GM18505 (cell line): Measurements from ENCODE around the gene MMGT1.
"Not testable (repeated sequence)": the region's sequence is repeated elsewhere in the genome, so short reads cannot be mapped to it uniquely, and the experiment has no call there.

Experiments
- ATAC-seq: cut with Tn5 transposase; IDR thresholded peaks from one replicate; pipeline ENCODE4 v1.9.1; 2021; ENCODE audit not compliant: unreplicated experiment
- POLR2A ChIP-seq: IDR thresholded peaks from 4 replicates; pipeline ENCODE4 v1.6.1; 2011; ENCODE audit warnings: borderline replicate concordance; ENCODE audit not compliant: insufficient read depth, insufficient read length; ENCODE audit errors: extremely low read depth

MMGT1 gene

DNA sequence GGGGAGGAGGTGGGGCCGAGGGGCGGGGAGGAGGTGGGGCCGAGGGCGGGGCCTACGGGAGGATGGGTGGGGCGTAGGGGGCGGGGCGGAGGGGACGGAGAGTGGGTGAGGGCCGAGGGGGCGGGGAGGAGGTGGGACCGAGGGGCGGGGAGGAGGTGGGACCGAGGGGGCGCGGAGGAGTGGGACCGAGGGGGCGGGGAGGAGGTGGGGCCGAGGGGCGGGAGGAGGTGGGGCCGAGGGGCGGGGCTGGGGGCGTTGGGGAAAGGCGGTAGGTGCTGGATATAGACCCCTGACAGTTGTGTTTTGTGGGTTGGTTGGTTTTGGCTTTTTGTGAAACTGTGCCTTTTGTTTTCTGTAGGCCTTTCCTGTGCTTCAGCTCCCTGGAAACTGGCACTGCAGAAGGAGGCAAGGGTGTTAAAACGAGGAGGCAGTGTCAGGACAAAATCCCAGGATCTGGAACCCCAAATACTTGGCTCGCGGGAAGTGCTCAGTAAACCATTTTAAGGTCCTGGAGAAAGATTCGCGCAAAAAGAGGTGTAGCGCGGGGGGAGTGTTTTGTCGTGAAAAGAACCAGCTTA, 580 bp upstream of the MMGT1 start:
- no peak for TF ChIP-seq POLR2A
- no peak for ATAC-seq

DNA sequence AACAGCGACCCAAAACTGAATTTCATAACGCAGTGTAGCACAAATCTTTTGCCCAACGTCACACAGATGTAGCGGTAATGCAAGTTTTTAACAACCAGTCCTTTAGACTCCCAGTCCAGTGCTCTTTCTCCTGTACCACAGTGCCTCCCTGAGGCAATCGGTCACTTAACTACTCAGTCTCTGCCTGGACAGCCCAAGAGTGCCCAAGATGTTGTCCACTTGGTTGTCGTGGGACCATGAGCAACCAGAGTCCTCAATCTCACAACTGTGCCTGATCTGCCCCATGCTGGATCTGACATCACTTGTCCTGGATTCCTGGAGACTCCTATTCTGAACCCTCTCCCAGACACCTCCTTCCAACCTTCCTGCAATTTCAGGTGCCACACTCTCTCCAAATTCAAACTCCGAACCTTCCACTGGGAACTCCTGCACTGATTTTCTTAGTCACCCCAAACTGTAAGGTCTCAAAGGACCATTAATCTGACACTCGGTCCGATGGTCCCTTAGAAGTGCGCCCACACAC, 702 bp downstream of the MMGT1 start:
- TF ChIP-seq POLR2A = no peak
- ATAC-seq = peak; percentile 8

GRCh38 chrX:135951291-135951690, 22.5 kb downstream of the MMGT1 start:
- ATAC-seq = no peak
- no peak for TF ChIP-seq POLR2A

DNA sequence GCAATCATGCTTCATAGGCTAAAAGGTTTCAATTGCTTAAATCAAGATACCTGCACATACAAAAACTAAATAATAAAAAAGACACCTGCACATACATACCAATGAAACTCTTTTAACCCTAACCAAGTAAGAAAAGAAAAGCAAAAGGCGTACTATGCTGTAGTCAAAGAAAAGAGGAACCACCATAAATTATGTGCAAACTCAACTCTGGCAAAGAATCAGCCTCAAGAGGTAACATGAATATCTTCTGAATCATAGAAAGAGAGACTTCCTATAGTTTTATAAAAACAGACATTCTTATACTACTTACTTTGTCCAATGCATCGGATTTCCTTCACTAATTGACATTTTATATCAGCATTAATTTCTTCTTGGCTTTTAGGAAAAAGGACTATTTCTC, 29.3 kb downstream of the MMGT1 start:
- TF ChIP-seq POLR2A = no peak
- ATAC-seq = no peak

GRCh38 chrX:135931644-135932487, 41.9 kb downstream of the MMGT1 start:
- no peak for ATAC-seq
- no peak for TF ChIP-seq POLR2A

- no peak for TF ChIP-seq POLR2A
- ATAC-seq = no peak
Measured at GRCh38 chrX:135927897-135928296, 45.9 kb downstream of the MMGT1 start.

GRCh38 chrX:135923353-135923752, 50.4 kb downstream of the MMGT1 start:
- no peak for ATAC-seq
- TF ChIP-seq POLR2A = no peak

DNA sequence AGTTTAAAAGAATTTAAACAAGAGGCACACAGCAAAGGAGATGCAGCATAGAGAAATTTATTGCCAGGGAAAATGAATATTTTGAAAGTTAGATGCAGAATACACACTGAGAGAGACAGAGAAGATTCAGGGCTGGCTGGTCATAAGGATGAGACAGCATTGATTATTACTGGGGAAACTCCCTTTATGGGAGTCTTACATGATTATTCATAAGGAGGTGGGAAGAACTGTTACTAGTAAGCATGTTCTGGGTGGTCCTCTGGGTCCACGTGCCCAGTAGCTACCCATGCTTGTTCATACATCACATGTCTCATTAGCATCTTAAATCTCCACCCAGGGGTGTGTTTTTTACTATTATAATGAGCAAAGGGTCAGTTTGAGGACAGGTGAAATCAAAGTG, 53.3 kb downstream of the MMGT1 start:
- ATAC-seq = not testable (repeated sequence)

- no peak for TF ChIP-seq POLR2A
- no peak for ATAC-seq
Measured at GRCh38 chrX:135914404-135914803, 59.4 kb downstream of the MMGT1 start.
